GM20000 (cell line): Measurements from ENCODE around the gene KIRREL1.

Experiments used
- DNase-seq: peaks from one replicate; pipeline ENCODE4 v3.0.0; 2012; ENCODE audit warnings: low spot score
- TF ChIP-seq, protein P1 (sequence below): IDR thresholded peaks from 2 replicates; pipeline ENCODE4 v1.5.1; 2012; ENCODE audit warnings: mild to moderate bottlenecking, control low read depth; ENCODE audit errors: extremely low read depth, missing control alignments

KIRREL1 gene

DNA sequence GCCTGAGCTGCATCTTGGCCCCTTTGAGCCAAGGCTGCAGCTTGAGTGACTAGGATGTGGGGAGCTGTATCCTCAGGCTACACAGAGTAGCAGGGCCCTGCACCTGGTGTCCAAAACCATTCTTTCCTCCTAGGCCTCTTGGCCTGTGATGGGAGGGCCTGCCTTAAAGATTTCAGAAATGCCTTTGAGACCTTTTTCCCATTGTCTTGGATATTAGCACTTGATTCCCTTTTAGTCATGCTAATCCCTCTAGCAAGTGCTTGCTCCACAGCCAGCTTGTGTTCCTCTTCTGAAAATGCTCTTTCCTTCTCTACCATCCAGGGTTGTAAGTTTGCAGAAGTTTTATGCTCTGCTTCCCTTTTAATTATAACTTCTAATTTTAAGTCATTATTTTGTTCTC lies 21.7 kb upstream of the KIRREL1 start:
- no peak for DNase-seq
- TF ChIP-seq, protein P1, sequence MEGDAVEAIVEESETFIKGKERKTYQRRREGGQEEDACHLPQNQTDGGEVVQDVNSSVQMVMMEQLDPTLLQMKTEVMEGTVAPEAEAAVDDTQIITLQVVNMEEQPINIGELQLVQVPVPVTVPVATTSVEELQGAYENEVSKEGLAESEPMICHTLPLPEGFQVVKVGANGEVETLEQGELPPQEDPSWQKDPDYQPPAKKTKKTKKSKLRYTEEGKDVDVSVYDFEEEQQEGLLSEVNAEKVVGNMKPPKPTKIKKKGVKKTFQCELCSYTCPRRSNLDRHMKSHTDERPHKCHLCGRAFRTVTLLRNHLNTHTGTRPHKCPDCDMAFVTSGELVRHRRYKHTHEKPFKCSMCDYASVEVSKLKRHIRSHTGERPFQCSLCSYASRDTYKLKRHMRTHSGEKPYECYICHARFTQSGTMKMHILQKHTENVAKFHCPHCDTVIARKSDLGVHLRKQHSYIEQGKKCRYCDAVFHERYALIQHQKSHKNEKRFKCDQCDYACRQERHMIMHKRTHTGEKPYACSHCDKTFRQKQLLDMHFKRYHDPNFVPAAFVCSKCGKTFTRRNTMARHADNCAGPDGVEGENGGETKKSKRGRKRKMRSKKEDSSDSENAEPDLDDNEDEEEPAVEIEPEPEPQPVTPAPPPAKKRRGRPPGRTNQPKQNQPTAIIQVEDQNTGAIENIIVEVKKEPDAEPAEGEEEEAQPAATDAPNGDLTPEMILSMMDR: no peak

DNA sequence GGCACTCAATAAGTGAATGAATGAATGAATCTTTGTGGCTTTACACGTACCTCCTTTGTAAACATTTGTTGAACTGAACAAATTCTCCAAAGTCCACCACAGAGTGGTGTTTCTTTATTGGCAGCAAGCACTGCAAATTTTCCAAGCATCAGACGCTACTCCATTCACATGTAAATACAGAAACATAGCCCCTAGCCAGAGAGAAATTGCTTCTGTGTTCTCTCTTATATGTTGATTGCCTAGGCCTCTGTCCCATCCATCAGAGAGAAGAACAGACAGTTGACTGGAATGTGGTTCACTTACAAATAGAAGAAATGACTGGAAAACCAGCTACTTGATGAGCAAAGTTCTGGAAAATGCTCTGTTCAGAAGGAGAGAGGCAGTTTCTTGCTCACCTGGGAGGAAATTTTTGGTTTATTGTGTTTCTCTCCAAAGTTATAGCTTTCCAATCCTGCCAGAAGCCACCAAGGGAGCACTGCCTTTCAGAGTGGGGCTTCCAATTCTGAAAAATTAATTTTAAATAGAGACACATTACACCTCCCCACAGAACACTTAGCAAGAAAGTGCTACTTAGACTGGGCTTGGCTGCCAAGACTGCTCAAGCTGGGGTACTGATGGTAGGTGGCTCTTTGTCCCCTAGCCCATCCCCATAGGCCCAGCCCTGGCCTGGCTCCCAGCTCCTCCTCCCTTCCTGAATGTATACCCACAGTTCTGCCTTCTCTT lies 18.1 kb upstream of the KIRREL1 start:
- TF ChIP-seq, protein P1: no peak
- DNase-seq: no peak

DNA sequence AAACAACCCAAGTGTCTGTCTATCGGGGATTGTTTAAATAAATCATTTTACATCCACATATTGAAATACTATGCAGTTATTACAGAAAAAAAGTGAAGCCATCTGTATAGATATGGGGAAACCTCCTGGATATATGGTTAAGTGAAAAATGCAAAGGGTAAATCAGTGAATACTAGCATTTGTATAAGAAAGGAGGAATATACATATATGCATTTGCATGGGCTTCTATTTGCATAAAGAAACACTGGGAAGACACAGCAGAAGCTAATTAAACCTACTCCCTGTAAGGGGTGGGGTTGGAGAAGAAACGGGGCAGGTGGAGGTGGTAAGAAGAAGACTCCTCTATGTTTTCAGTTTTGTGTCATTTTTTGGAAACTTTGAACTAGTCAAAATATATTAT lies 16.6 kb upstream of the KIRREL1 start:
- TF ChIP-seq, protein P1: no peak
- DNase-seq: no peak

DNA sequence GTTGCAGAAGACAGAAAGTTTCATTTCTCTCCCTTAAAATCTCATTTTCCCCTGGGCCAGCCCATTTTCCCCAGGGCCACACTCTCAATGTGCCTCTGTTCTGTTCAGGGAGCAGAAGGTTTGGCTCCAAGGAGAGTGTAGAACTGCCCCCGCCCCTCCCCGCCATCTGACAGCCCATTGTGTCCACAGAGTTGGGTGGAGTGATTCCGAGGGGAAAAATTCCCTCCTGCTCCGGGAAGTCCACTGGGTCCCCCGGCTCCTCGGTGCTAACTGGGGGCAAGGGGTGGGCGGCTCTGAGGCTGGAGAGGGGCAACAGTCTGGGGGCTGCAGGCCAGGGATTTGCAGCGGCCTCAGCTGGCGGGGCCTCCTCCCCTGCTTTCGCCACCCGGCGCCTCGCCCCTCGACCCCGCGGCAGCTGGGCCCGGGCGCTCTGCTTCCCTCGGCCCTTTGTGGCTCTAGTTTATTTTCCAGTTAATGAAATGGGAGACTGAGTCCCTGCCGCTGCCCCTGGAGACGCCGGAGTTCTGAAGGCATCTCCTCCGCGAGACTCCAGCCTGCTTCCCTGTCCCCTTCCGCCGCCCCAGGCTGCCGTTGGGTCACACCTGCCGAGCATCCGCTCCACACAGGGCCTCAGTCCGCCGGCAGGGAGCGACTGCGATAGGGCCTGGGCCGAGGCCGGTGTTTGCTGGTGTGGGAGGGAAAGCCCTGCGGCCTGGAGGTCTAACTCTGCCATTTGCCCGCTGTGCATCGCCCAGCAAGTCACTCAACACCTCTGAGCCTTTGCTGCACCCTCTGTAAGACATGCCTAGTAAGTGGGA lies 14.7 kb upstream of the KIRREL1 start:
- DNase-seq: no peak
- TF ChIP-seq, protein P1: no peak

DNA sequence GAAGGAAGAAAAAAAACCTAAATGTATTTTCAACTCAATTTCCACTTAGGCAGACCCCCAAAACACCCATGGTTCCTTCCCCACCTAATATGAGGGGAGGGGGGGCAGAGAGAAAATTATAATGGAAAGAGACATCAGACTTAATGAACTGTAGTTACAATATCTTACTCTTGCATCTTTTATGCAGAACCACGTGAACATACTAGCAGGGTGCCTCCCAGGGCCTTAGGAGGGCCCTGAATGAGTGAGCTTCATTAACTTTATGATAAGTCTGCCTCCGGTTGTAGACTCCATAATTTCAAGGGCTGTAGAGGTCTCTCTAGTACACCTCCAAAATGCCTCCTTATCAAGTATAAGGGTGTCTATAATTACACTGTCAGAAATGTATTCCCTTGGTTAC lies 11.3 kb upstream of the KIRREL1 start:
- no peak for DNase-seq
- TF ChIP-seq, protein P1: no peak

DNA sequence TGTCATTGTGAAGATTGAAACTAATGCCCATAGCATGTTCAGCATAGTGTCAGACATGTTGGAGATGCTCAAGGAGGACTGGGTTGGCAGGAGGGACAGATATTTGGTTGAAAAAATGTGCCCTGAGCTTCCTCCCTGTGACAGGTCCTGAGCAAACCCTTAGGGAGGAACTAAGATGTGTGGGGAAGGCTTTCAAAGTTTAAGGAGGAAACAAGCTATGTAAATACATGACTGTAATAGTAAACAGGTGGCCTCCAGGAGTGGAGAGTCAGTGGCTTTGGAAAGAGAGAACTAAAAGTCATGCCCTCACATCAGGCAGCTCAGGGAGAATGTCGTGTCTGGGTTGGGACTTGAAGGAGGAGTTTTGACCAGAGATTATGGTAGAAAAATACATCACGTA lies 9.7 kb upstream of the KIRREL1 start:
- TF ChIP-seq, protein P1: no peak
- DNase-seq: no peak

DNA sequence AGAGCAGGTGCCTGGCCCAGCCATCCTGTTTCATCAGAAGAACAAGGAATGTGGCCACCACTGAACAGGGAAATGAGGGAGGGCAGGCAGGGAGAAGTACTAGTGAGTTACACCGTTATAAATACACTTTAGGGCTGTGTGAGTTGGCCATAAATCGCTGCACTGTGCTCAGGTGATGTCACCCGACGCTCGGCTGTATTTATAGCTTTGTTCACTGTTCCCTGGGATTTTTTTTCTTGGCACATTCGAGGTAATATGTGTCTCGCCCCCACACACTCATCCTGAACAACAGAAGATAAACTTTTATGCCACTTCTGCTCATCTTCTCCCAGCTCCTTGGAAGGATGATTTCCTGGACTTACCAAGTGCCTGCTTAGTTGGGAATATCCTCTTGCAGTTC lies 9.0 kb upstream of the KIRREL1 start:
- TF ChIP-seq, protein P1: no peak
- no peak for DNase-seq
